ENCODE results near the gene MANEA.

MANEA gene

GRCh38 chr6:95658886-95659285 lies 81.6 kb downstream of the MANEA start:
- no peak for TF ChIP-seq SPI1 (IDR thresholded peaks at IDR 0.05; ENCODE audit: borderline replicate concordance, low read depth)
- H3K27me3 ChIP-seq (ENCODE audit: insufficient read depth, poor library complexity, severe bottlenecking): no peaks in the 10 kb centered on the region
- no peak for DNase-seq (ENCODE audit: low read depth in 1 of 2, low spot score in 1 of 2)
- no peak overlapping the region for H3K4me3 ChIP-seq (replicated peaks; ENCODE audit: insufficient read depth, low read length)
- no peak overlapping the region for H3K27ac ChIP-seq (replicated peaks)
